NCI-H187 (cell line): ENCODE measurements around the gene HCN2.
"Not testable (repeated sequence)": the region's sequence is repeated elsewhere in the genome, so short reads cannot be mapped to it uniquely, and the experiment has no call there.

Experiments used
- DNase-seq, 2 experiments: peaks; one replicate each; lab custom pipeline; 2025; lab: John Stamatoyannopoulos, UW

HCN2 gene

DNA sequence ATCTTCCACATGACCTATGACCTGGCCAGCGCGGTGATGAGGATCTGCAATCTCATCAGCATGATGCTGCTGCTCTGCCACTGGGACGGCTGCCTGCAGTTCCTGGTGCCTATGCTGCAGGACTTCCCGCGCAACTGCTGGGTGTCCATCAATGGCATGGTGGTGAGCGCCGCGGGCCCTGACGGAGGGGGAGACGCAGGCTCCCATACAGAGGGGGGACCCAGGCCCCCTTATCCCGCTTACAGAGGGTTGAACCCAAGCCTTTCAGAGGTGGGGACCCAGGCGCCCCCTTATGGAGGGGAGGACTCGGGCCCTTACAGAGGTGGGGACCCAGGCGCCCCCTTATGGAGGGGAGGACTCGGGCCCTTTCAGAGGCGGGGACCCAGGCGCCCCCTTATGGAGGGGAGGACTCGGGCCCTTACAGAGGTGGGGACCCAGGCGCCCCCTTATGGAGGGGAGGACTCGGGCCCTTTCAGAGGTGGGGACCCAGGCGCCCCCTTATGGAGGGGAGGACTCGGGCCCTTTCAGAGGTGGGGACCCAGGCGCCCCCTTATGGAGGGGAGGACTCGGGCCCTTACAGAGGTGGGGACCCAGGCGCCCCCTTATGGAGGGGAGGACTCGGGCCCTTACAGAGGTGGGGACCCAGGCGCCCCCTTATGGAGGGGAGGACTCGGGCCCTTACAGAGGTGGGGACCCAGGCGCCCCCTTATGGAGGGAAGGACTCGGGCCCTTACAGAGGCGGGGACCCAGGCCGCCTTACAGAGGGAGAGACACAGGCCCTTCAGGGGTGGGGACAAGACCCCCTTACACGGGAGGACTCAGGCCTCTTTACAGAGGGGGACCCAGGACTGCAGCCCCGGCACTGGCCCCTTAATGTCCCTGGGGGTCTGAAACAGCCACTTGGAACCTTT is 15.6 kb downstream of the HCN2 start:
- not testable (repeated sequence) for DNase-seq

DNA sequence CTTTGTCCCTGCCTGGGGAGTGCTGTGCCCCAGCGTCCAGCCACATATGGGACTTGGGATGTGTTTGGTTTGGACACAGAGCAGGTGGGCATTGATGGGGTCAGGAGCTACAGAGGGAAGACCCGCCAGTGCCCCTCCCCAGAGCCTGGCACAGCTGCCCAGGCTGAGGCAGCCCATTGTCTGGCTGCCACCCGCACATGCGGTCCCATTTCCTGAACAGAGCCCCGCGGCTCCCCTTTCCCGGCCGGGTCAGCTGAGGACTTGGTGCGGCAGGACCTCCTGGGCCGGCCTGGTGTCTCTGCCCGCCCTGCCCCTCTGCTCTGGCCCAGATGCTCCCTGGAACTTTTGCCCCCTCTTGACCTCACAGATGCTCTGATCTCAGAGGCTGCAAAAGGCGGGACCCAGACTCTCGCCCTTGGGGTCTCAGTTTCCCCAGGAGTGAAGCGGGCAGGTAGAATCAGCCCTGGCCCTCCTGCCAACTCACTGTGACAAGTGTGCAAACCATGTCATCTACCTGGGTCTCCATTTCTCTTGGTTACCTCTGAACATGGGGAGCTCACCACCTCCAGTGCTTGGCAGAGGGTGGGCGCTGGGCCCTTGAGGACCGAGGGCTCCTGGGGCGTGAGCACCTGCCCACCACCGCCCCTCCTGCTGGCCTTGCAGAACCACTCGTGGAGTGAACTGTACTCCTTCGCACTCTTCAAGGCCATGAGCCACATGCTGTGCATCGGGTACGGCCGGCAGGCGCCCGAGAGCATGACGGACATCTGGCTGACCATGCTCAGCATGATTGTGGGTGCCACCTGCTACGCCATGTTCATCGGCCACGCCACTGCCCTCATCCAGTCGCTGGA is 17.8 kb downstream of the HCN2 start:
- DNase-seq: no peak

DNA sequence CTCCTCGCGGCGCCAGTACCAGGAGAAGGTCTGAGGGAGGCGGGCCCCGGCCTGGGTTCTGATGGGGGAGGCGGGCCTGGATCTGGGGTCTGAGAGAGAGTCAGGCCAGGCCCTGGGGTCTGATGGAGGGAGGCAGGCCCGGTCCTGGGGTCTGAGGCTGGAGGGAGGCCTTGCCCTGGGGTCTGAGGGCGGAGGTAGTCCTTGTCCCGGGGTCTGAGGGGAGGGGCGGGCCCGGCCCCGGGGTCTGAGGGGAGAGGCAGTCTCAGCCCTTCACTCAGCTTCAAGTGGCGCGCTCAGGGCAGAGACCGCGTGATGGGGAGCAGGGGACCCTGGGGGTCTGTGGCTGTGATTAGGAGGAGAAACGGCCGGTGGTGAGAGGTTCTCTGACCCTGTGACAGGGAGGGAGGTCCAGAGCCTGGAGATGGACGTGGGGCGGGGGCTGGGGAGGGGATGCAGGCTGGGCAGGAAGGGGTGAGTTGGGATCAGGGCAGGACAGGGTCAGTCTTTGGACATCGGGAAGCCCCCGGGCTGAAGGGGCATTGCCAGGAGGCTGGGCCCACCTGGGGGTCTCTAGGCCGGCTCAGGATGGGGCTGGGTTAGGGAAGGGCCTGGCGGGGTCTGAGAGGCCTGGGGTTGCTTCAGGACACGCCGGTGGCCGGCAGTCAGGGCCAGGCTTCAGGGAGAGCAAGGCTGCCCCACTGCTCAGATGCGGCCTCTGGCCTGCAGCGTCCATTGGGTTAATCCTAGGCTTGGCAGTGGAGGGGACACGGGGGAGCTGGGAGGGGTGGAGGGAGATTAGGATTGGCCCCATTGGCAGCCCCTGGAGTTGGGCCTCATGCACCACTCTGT is 18.7 kb downstream of the HCN2 start:
- DNase-seq: no peak

DNA sequence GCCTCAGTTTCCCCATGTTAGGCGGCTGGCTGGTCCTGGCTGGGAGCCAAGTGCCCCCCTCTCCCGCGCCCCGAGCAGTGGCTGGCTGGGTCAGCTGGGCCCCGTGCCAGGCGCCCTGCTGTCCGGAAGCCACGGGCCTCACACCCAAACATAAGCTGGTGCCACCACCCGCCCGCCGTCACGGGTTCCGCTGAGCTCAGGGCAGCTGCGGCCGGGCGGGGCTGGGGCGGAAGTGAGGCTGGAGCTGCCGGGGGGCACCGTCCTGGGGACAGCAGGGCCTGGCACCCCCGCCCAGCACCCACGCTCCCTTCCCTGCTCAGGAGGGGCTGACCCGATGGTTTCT is 19.3 kb downstream of the HCN2 start:
- no peak for DNase-seq

DNA sequence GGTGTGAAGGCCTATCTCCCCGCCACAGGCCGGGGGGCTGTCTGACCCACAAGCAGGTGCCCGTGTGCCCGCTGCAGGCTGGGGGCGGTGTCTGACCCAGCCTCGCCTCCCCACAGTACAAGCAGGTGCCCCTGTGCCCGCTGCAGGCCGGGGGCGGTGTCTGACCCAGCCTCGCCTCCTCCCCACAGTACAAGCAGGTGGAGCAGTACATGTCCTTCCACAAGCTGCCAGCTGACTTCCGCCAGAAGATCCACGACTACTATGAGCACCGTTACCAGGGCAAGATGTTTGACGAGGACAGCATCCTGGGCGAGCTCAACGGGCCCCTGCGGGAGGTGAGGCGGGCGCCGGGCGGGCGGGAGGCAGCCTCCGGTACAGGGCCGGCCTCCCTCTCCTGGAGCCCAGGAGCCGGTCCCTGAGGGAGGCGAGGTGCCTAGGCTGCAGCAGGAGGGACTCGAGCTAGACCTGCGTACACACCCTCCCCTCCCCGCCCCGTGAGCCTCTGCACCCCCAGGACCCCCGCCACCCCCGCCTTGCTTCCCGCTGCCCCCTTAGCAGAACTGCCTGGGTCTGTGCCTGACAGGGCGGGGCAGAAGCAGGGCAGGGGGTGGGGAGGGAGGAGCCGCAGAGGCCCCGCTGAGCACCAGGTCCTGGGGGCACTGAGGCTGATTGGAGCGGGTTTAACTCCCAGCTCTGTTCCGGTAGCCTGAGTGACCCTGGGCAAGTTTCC is 20.6 kb downstream of the HCN2 start:
- no peak for DNase-seq

DNA sequence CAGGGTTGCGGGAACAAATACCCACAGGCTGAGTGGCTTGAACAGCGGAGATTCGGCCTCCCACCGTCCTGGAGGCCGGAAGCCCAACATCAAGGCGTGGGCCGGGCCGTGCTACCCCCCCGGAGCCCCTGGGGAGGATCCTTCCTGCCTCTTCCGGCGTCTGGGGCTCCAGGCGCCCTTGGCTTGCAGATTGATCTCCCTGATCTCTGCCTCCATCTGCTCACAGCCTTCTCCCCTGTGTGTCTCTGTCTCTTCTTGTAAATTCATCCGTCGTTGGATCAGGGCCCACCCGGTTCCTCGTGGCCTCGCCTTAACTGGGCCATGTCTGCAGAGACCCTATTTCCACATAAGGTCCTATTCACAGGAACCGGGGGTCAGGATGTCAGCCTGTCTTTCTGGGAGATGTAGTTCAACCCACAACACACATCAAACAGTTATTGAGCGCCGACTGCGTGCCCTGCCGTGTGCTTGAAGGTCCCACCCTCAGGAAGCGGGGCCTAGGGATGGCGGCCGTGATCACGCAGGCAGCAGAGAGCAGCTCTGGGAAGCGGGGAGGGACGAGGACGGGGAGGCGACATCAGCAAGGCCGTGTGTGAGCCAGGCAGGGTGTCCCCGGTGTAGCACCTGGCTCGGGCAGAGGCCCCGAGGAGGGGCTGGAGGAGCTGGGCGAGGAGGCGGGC is 21.3 kb downstream of the HCN2 start:
- DNase-seq: no peak

DNA sequence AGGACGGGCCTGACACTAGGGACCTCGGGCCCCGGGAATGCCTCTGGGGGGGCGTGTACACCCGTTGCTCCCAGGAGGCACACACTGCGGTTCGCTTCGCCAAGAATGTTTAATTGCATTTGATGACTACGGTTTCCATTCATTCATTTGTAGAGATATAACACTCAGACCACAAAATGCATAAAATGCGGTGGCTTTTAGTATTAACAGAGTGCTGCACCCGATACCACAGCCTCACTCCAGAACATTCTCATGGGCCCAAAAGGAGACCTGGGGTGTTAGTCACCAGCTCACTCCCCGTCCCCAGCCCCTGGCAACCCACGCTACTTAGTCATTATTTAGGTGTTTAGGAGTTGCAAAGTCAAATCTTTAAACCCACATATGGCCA is 21.8 kb downstream of the HCN2 start:
- DNase-seq: no peak

DNA sequence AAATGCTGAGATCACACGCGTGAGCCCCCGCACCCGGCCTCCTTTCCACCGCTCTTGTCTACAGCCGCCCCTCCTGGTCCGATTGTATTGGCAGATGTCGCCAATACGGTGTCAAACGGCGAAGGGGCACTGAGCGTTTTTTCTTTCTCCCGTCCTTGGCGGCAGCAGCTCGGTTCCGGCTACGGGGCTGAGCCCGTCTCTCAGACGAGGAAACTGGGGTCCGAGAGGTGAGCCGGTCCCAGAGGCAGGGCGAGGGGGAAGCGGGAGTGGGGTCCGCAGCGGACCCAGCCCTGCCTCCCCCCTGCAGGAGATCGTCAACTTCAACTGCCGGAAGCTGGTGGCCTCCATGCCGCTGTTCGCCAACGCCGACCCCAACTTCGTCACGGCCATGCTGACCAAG is 23.3 kb downstream of the HCN2 start:
- no peak for DNase-seq

DNA sequence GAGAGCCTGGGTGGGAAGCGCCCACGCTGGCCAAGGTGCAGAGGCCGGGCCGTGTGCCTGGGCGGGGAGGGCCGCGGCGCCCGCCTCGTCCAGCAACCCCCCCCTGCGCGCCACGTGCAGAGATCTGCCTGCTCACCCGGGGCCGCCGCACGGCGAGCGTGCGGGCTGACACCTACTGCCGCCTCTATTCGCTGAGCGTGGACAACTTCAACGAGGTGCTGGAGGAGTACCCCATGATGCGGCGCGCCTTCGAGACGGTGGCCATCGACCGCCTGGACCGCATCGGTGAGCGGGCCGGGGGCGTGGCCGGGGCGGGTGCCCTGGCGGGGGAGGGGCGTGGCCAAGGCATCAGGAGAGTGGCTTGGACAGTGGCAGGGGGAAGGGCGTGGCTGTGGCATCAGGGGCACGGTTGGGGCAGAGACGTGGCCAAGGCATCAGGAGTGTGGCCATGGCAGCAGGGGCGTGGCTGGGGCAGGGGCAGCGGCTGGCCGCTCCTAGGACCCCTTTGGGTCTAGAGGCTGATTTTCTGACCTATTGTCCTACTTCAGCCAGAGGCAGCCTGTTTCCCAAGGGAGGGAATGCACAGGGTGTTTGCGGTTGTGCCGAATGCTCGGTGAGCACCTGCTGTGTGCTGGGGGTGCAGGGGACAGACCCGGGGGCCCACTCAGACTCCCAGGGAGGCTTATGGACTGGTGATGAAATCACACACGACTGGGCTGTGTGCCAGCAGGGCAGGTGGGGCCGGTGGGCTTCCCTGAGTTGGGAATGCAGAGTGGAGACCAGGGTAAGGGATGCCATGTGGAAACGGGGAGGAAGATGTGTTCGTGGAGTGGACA is 24.3 kb downstream of the HCN2 start:
- DNase-seq: no peak

DNA sequence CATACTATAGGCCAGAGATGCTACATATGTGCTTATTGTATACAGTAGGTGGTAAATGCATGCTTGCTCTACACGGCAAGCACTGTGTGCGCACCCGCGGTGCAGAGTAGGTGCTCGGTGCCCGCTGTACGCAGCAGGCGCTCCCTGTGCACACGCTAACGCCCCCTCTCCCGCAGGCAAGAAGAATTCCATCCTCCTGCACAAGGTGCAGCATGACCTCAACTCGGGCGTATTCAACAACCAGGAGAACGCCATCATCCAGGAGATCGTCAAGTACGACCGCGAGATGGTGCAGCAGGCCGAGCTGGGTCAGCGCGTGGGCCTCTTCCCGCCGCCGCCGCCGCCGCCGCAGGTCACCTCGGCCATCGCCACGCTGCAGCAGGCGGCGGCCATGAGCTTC is 25.9 kb downstream of the HCN2 start:
- no peak for DNase-seq

DNA sequence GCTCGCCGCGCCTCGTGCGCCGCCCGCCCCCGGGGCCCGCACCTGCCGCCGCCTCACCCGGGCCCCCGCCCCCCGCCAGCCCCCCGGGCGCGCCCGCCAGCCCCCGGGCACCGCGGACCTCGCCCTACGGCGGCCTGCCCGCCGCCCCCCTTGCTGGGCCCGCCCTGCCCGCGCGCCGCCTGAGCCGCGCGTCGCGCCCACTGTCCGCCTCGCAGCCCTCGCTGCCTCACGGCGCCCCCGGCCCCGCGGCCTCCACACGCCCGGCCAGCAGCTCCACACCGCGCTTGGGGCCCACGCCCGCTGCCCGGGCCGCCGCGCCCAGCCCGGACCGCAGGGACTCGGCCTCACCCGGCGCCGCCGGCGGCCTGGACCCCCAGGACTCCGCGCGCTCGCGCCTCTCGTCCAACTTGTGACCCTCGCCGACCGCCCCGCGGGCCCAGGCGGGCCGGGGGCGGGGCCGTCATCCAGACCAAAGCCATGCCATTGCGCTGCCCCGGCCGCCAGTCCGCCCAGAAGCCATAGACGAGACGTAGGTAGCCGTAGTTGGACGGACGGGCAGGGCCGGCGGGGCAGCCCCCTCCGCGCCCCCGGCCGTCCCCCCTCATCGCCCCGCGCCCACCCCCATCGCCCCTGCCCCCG is 26.5 kb downstream of the HCN2 start:
- DNase-seq: no peak

DNA sequence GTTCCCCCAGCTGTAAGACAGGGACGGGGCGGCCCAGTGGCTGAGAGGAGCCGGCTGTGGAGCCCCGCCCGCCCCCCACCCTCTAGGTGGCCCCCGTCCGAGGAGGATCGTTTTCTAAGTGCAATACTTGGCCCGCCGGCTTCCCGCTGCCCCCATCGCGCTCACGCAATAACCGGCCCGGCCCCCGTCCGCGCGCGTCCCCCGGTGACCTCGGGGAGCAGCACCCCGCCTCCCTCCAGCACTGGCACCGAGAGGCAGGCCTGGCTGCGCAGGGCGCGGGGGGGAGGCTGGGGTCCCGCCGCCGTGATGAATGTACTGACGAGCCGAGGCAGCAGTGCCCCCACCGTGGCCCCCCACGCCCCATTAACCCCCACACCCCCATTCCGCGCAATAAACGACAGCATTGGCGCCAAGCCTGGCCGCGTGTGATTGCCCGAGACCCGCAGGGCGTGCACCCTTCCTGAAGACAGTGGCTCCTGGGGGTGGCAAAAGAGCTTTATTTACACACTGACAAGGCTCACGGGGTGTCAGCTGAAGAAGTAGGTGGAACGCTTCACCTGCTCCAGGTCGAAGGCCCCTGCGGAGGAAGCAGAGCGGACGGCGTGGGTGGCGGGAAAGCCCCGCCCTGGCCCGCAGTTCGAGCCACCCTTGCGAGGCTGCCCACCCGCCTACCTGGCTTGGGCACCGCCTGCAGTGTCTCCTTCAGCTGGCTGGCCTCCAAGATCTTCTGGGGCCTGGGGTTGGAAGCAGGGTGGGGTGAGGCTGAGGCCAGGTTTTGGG is 27.3 kb downstream of the HCN2 start:
- no peak for DNase-seq

DNA sequence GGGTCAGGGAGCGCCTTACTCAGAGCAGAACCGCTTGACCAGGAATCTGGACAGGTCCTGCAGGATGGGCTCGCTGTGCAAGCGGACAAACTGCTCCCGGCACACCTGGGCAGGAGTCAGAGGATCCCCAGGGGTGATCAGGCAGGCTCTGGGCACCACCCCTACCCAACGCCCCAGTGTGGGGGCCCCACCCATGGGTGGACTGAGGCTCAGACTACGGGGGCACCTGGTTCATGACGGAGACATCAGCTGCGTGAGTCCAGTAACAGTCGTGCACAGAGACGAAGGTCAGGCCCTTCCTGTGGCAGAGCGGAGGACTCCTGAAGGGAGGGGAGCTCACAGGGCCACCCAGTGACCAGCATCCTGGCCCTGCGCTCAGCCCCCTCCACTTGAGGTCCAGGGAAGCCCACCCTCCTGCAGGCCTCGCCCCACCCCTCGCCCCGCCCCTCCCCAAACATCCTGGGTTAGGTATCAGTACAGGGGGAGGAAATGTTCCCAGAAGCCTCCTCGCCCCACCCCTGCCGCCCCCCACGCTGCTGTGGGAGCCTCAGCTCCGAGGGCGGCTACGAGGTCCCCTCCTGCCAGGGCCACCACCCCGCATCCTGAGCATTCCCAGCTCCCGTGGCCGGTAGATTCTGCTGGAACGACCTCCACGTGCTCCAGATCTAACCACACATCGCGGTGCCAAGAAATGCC is 28.0 kb downstream of the HCN2 start:
- no peak for DNase-seq

DNA sequence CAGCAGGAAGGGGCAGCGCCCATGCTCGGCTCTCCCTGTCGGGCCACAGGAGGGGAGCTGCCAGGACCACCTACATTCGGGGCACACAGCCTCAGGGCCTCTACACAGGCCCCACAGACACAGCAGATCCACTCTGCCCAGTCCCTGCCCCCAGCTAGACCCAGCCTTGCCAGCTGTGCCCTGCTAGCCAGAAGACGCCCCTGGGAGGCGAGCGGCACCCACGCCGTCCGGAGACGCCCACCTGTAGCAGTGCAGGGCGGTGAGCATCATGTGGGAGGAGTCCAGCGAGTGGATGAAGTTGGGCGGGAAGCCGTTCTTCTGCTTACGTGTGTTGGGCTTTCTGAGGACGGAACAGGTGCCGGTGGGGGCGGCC is 28.6 kb downstream of the HCN2 start:
- DNase-seq: no peak

DNA sequence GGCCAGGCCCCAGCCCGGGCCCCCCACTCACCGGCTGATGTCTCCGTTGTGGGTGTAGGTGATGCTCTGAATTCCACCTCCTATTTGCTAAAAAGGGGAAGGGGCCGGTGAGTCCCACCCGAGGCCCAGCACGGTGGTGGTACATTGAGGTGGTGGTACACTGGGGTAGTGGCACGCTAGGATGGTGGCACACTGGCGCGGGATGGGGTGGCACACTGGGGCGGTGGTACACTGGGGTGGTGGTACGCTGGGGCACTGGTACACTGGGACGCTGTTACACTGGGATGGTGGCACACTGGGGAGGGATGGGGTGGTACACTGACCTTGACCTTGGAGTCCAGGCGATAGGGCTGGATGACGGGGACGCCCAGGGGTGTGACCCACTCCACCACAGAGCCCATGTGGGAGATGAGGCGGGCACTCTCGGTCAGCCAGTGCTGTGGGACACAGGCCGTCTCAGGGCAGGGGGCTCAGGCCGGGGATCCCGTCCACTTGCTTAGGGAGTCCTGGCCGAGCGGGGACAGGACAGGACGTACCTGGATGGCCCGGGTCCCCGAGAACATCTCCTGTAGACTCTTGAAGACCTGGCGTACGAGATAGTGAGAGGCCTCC is 29.1 kb downstream of the HCN2 start:
- no peak for DNase-seq

DNA sequence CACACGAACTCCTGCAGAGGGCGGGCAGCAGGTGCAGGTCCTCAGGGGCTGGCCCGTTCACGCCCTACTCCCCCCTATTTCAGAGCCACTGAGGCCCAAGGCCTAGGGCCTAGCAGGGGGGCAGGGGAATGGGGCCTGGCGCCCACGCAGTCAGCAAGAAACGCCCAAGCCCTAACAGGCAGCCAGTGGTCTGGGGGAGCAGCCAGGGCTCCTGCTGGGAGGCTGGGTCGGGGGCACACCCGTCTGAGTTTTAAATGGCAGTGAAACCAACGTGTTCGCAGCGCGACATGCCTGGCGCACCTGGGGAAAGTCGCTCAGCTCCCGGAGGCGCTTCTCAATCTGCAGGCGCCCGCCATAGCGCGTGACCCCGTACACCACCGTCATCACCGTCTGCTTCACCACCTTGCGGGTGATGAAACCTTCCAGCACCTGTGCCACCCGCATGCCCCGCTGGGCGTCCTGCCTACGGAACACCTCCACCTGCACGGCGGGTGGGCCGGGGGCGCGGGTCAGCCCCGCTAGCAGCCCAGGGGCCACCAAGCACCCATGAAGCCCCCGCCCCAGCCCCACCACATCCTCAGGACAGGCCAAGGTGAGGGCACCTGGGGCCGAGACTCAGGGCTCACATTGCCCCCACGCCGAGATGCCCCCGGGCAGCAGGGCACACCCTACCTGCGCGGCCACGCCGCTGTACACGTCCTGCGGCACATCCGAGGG is 29.8 kb downstream of the HCN2 start:
- no peak for DNase-seq

DNA sequence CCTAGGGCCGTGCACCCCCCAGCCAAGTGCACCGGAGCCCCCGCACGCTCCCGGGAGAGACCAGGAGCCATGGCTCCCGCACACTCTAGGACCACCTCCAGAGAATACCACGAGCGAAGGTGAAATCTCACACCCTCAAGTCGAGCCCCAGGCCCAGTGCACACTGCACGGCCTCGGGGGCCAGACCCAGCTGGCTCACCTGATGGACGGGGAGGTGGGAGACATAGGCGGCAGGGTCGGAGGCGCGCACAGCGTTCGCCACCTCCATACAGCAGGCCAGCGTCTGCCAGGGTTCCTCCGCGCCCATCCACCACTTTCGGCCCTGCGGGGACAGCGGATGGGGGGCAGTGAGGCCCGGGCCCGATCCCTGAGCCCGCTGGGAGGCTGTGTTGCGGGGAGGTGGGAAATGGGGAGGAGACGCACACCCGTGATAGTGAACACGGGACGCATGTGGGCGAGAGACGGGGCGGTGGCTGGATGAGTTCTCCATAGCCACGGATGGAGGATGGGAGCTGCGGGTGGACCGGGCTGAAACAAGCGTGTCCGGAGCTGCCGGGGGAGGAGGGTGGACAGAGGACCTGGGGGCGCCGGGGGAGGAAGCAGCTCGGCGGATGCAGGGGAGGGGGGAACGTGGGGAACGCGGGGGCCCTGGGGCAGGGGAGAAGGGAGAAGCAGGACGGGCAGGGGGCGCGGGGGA is 30.6 kb downstream of the HCN2 start:
- no peak for DNase-seq
